ENCODE data around the gene SUN2.

Gene SUN2

DNA sequence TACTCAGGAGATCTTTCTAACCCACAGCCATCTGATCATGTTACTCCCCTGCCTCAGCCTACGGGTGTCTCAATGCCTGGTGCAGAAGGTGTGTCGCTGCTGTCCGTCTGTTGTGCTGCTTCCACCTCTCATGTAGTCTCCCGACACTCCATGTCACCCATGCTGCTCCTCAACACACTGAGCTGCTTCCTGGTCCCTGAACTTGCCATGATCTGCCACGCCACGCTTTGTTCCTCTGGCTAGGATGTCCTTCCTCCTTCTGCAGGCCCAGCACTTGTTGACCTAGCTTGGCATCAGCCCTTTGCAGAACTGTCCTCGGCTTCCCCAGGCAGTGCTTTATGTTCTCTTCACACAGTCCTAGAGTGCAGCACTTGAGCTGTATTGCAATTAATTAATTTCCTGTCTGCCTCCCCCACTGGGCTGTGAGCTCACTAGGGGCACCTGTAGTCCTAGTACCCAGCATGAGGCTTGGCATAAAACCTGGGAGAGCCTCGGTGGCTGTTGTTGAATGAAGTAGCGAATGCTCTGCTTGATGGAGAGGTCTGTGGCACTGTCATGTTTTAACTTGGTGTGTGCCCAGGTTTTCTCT lies 40.5 kb downstream of the SUN2 start:
- DNase-seq, result no peak

DNA sequence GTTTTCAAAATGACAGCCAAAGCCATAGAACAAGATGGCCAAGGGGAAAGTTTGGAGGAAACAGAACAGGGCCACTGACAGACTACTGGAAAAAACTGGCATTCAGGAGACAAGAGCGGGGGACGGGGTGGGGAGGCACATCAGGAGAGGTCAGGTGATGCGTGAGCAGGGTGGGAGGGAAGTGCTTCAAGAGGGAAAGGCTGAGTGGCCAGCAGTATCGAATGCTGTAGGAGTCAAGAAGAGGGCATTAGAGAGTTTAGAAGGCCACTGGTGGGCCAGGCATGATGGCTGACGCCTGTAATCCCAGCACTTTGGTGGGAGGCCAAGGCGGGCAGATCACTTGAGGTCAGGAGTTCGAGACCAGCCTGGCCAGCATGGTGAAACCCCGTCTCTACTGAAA lies 41.9 kb downstream of the SUN2 start:
- no peak for DNase-seq

DNA sequence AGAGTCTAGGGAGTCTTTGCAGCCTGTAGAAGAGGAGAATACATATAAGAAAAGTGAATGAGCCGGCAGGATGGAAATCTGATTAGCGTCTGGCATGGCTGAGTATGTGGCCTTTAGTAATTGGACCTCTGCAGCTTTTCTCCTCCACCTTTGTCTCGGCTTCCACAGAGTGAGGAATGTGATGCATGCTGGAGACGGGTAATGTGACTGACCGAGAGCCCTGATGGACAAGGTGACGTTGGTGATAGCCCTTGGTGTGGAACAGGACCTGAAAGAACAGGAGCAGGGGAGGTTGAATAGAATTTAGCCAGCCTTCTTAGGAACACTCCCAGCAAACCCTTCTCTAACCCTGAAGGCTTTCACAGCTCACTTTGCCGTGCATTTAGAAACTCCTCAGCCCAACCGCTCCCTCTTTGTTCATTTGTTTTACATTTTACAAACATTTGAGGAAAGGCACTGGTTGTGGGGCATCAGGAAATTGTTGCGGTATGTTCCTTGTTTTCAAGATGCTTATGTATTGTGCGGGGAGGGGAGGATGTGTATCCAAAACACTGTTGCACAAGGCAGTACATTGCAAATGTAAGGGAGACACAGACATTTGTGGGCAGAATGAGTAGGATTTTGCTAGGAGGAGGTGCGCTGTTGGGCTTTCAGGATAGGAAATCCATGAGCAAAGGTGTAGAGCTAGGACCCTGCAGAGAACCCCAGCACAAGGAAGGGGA lies 43.2 kb downstream of the SUN2 start:
- DNase-seq, result no peak

DNA sequence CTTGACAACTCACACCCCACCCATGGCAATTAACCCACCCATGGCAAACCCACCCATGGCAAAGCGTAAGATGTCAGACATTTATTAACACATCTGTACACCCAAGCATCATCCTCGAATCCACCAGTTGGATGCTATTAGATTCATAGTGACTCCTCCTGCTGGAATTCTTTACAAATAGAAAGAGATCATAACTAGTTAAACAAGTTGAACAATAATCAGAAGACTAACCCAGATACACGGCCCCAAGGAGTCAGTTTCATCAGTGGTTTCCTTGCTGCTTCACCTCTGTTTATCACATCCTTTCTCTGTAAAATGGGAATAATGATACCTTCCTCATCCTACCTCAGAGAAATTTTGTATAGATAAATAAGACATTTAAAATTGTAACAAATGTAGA lies 44.9 kb downstream of the SUN2 start:
- no peak for DNase-seq

DNA sequence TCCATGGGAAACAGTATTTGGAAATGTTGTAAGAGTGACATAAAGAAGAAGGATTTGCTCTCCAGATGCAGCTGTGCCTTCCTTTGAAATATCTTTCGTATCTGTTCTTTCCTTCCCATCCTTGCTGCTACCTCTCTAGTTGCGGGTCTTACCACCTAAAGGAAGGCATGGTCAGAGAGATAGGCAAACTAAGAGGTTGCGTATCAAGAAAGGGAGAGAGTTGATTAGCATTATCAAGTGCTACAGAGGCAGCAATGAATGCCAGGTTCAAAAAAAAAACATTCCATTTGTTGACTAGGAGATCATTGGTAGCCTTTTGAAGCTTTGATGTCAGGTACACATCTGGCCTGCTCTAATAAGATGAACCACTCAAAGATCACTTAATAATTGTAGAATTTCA lies 45.4 kb downstream of the SUN2 start:
- DNase-seq, result no peak

DNA sequence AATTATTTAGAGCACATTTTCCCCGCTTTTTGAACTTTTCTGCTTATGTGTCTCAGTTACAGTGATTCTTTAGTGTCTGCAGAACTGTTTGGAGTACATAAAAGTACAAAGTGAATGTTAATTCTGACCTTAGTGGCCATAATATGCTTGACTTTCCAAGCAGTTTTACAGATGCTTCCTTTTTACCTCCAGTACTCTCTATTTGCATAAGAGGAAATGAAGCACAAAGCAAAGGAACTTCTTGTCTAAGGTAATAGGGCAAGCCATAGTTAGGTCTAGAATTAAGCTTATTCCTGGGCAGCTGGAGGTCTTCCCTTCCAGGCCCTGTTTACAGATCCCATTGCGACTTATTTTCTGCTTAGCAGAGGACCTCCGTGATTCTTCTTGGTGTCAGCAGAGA lies 46.5 kb downstream of the SUN2 start:
- no peak for DNase-seq

DNA sequence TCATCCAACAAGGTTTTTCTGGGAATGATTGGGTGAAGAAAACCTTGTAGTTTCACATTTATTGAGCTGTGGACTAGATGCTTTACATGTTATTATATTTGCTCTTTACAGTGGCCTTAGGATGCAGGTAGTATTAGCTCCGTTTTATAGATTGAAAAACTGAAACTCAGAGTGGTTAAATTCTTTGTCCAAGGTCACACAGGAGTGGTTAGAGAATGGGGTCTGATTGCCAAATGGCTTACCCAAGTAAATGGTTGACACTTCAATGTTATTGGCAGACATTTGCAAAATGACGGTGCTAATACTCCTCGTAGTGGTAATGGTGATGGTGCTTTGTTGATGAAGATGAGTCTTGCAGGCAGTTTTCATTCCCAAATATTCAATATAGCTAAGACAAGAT lies 47.8 kb downstream of the SUN2 start:
- no peak for DNase-seq

DNA sequence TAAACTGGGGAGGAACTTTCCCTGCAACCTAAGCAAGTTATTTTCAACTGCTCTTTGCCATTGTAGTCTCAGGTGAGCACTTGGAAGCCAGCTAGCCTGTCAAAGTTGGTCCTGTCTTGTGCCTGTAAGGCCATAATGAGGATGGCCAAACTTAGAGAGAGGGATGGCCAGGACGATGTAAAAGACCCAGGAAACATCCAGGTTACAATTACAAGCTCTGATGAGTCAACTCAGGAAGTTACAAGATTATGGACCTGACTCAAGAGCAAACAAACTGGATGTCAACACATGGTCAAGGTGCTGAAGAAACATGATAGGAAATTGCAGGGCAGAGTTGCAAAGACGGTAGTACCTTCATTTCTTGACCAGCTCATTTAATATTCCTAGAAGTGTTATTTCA lies 48.5 kb downstream of the SUN2 start:
- DNase-seq, result peak; percentile 46

DNA sequence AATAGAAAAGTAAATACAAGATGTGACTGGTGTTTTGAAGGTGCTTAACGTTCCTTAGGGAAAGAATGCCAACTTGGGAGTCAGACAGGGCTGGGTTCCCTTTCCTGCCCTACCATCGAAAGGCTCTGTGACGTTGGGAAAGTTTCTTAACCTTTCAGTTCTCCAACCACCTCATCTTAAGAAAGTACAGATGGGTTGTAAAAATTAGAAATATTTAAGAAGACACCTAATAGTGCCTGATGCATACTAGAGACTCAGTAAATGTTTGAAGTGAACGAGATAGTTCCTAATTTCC lies 49.0 kb downstream of the SUN2 start:
- peak; percentile 48 for DNase-seq

DNA sequence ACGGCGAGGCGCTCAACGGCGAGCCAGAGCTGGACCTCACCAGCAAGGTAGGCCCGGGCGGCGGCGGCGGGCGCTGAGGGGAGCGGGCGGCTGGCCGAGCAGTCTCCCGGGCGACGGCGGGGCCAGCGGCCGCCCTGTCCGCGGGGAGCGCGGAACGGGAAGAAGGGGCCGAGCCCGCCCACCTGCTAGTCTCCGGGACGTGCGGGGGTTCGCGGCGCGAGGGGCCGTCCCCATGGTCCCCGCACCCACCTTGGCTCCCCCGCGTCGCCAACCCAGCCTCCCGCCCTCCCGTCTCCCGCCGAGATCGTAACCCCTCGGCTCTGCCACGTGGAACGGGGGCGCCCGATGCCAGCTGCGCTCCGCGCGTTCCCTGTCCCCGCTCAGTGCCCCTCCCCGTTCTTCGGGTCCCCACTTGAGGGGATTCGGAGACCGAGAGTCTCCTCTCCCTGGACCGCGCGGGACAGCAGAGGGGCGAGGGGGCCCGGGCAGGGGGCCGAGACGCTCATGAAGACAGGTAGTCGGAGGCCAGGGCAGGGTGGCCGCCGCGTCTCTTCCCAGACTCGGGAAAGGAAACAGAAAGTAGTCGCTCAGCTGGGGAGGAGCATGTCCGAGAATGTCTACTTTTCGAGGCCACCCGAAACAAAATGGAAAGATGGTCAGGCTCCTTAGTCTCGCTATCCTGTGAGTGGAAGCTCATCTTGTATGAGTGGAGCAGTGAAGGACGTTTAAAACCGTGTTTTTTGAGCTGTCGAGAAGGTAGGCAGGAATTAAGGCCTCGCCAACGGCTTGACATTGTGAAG lies 49.5 kb downstream of the SUN2 start:
- peak; percentile 71 for DNase-seq

DNA sequence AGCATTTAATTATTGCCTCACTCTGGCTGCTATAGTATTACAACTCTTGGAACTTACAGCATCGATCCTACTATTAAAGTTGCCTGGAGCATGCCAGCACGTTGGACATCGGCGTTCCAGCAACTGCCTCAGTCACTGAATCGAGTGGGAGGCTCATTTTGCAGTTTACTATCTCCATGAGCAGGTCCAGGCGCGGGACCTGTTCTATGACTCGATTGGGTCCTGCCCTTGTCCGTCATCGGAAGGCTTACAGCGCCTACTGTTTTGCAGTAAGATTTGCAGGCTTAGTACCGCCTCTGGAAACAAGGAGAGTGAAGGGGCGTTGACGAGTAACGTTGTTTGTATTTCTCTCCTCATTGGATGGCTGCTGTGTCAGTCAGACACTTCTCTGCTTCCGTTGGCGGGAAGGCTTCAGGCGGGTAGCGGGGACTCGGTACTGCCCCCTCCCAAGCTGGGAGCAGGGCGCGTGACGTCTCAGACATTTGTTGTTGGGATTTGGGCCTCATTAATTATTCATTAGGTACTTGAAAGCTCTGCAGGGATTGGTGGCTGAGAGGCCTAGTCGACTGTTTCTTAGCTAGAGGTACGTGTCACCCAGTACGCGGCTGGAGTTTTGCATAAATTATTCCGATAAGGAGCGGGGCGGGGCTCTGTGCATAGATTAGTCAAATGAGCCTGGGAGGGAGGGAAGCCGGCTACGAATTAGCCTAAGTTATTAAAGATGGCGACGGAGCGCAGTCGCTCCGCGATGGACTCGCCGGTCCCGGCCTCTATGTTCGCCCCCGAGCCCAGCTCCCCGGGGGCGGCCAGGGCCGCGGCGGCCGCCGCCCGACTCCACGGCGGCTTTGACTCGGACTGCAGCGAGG lies 50.3 kb downstream of the SUN2 start, which contains the start of gene GTPBP1:
GTPBP1 (plus strand) TSS at position 710 of the 866 bp plus-strand sequence; CDS start at position 722, 12 bp downstream.
- peak; percentile 100 for DNase-seq

DNA sequence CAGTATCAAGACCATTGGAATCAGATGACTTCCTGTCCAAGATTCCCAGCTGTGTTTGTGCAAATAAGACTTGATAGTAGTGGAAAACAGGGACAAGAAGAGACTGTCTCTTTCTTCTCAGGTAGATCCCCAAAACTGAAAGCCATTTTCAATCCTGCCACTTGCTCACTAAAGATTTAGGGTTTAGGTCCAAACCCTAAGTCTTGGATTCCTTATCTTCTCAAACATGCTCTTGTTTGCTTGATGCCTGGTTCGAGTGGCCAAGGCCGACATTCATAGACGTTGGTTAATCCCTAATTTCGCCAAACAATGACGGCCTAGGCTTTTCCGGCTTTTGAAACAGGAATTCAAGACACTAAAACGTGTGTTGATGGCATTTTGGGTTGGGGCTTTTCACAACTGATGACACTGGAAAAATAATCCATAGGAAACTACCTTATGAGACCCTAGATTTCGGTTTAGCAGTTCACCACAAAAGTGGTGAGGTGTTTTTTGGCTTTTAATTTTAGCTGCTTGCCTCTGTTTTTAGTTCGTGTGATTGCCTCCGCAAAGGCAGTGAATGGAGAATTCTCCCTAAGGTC lies 51.1 kb downstream of the SUN2 start:
- peak; percentile 13 for DNase-seq

DNA sequence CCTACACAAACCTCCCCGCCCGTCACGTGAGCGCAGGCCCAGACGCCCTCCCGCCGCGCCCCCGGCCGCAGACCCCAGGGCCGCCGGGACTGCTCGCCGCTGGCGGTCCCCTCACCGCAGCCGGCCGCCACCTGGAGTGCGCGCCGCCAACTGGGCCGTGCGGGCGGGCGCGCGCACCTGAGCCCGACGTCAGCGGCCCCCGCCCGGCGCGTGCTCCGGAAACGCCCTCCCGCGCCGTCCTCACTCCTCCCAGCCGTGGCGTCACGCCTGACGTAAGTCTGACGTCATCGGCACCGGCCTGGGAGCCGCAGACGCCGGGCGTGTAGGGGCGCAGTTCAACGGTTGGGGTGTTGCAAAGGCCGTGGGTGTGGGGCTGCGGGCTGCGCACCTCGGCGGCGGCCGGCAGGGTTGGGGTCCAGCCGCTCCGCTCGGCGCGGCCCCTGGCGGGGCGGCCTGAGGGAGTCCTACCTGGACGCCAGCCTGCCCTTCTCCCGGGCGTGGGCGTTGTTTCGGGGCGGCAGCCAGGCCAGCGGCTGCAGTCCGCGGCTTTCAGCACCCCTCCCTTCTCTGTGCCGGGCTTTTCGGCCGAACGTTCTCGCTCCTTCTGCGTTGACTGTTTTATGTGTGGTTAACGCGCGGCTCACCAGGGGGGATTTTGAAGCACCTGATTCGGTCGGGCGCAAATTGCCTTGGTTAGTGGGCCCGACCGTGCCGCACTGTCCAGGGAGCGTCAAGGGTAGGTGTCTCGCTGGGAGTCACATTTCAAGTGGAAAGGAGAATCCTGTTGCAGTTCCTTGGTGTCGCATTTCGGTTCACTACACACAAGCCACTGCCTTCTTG lies 54.8 kb downstream of the SUN2 start, which contains the start of gene JOSD1:
JOSD1 (minus strand) TSS at position 155 of the 840 bp plus-strand sequence. CDS start 956 bp downstream, outside the sequence.
- peak; percentile 96 for DNase-seq

DNA sequence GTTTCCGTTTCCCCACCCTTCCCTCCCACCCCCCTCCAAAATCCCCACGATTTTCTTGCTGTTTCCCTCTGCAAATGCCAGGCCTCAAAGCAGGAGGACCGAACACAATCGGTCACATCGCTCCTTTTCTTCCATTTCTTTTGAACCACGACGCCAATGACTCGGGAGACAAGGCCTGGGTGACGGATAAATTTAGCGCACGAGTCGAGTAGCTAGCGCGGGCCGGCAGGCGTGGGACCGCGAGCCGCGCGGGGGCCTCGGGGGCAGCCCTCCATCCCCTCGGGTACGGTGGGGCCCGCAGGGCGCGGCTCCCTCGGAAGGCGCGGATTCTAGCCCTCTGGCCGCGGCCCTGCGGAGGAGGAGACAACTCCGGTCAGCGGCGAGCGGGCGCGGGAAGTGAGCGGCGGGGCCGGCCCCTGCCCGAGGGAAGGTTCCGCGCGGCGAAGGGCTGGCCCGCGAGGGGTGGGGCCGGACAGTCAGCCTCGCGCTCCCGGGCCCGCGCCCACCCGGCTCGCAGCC lies 55.5 kb downstream of the SUN2 start:
- peak; percentile 79 for DNase-seq

DNA sequence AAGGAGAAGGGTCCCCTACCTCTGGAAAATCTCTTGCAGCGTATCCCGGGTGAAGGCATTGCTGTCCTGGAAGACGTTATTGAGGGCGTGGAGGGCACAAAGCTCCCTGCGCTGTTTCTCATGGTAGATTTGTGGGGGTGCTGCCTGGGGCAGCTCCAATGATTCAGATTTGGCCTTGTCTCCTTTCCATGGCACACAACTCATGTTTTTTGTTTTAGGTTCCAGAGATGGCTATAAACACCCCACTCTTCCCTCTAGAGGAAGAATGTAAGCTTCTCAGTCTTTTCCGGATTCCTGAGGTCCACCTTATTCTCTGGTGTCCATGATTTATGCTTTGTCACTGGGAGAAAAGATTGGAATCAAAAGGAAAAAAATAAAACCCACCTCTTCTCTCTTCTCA lies 56.0 kb downstream of the SUN2 start:
- peak; percentile 6 for DNase-seq

DNA sequence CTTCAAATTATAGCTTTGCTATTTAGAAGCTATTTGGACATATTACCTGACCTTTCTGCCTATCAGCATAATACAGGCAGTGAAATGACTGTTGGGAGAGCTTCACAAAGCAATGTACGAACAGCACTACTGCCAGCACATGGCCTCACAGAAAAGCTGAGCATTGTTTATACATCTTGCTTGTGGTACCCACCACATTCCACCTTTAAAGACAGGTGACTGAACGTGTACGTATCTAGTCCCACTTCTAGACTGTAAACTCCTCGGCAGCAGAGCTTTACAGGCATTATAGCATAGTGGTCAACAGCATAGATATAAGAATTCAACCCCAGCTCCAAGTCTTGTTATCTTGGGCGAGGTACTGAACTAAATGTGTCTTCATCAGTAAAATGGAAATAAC lies 56.7 kb downstream of the SUN2 start:
- DNase-seq, result no peak

DNA sequence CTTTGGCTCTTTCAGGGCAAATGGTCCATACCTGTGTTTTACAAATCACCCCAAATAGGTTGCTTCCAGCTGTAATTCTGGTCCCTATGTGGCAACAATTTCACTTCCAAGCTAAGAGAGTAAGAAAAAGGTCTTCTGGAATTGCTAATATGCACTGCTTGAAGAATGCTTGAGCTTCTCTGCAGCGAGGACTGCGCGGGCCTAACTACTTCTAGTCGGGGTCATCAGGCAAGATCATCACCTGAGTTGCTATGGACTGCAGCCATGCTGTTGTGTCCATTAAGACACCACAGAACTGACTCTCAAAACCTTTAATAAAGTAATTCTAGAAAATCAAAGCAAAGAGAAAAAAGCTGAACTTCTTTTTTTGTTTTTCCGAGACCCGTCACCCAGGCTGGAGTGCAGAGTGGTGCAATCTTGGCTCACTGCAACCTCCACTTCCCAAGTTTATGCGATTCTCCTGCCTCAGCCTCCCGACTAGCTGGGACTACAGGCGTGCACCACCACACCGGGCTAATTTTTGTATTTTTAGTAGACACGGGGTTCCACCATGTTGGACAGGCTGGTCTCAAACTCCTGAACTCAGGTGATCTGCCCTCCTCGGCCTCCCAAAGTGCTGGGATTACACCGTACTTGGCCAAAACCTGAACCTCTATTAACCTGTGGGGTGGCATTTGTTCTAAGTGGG lies 57.2 kb downstream of the SUN2 start:
- DNase-seq, result no peak

DNA sequence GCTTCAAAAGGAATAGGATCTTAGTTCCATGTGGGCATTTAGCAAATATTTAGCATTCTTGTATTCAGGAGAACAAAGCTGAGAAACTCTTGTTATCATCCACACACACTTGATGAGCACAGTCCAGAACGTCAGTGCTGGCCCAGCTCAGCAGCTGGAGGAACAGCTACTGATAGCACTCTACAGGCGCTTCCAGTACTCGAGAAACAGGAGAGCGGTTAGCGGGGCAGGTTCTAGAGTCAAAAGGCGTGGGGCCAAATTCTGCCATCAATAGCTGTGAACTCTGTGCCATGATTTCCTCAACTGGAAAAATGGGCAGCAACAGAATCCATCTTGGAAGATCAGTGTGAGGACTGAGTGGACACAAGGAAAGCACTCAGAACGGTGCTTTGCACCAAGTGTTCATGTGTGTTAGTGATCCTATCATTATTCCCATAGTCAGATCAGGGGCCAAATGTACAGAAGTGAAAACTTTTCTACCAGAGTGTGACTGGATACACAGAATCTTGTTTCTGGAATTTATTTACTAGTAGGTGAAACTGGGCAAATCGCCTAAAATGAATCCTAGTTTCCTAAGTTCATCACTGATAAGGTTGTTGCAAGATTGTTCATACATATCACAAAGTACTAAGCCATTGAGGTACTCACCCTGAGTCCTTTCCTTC lies 58.2 kb downstream of the SUN2 start:
- DNase-seq, result no peak

DNA sequence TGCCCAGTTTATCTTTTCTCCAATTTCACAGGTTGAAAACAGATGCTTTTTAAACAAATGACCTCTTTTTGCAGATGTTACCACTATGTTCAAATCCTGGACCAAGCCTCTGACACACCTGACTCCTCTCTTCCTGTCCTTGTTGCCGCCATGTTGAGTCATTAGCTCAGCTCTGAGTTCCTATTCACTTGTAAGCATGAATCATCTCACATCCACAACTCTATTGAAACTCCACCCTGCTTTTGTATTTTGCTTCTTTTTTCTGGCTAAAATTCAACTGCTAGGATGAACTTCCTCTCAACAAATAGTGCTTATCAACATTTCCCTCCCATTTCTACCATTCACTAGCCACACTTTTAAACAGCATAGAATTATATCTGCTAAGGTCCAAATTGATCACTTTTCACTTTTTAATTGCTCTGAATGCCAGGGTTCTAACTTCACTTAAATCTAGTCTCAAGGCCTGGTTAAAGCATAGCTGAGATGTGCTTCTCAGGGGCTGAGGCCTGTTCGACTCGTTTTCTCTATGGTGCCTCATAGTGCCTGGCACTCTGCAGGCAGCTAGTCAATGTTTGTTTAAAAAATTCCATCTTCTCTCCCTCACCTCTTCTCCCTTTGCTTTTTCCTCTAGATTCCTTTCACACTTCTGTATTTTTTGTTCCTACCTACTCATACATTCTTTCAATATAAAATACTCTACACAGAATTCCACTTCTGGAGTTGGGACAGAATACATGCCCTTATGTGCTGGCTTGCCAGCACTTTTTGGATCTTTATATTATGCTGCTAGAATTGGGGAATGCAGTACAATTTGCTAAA lies 59.0 kb downstream of the SUN2 start:
- DNase-seq, result peak; percentile 76

Data from inflammatory macrophage treated with lipopolysaccharide for 4 hours (primary cell).